ENCODE data around the gene PAX7.

GRCh38 chr1:18668750-18669404 is 38.2 kb downstream of the PAX7 start:
- TF ChIP-seq CTCF (conservative IDR thresholded peaks at IDR 0.05 in 1 of 2, IDR thresholded peaks at IDR 0.05 in 1 of 2; ENCODE audit: extremely low read depth in 1 of 2, insufficient read depth in 1 of 2, low read depth in 1 of 2, low read length in 2 of 2) (no peak), EZH2 (IDR thresholded peaks at IDR 0.05; ENCODE audit: borderline replicate concordance, low read length) (no peak)

All from mammary epithelial cell (primary cell).